CD4-positive, alpha-beta T cell treated with Interleukin-17A for 4 hours (primary cell): ENCODE data around the gene GET3.

ENCODE experiments used
- DNase-seq: peaks from one replicate; pipeline ENCODE4 v3.0.0-alpha.2; 2020; ENCODE audit warnings: mixed read lengths

GET3 gene

GRCh38 chr19:12782424-12783290, 45.4 kb downstream of the GET3 start:
- peak; percentile 96 for DNase-seq

- DNase-seq: peak; percentile 49
Observed at GRCh38 chr19:12783291-12783848, 46.1 kb downstream of the GET3 start.

GRCh38 chr19:12783849-12784393, 46.6 kb downstream of the GET3 start:
- peak; percentile 30 for DNase-seq

- peak; percentile 42 for DNase-seq
Observed at GRCh38 chr19:12784394-12784870, 47.1 kb downstream of the GET3 start.

GRCh38 chr19:12784871-12785430, 47.7 kb downstream of the GET3 start:
- peak; percentile 26 for DNase-seq

GRCh38 chr19:12785431-12786031, 48.2 kb downstream of the GET3 start:
- DNase-seq: no peak

GRCh38 chr19:12786141-12786870, 49.0 kb downstream of the GET3 start:
- DNase-seq: peak; percentile 30

- no peak for DNase-seq
Observed at GRCh38 chr19:12786952-12787351, 49.7 kb downstream of the GET3 start.

GRCh38 chr19:12787458-12787857, 50.2 kb downstream of the GET3 start:
- no peak for DNase-seq

- no peak for DNase-seq
Observed at GRCh38 chr19:12788042-12788681, 50.9 kb downstream of the GET3 start.

GRCh38 chr19:12788682-12789097, 51.4 kb downstream of the GET3 start:
- peak; percentile 37 for DNase-seq

GRCh38 chr19:12789098-12789903, 52.0 kb downstream of the GET3 start:
- peak; percentile 27 for DNase-seq

- peak; percentile 87 for DNase-seq
Observed at GRCh38 chr19:12789904-12790619, 52.8 kb downstream of the GET3 start.

- peak; percentile 16 for DNase-seq
Observed at GRCh38 chr19:12790628-12791344, 53.5 kb downstream of the GET3 start.

GRCh38 chr19:12791345-12792050, 54.2 kb downstream of the GET3 start, which contains the start of gene JUNB:
Gene JUNB (plus strand): TSS chr19:12791486. CDS start chr19:12791772, 286 bp downstream.
- peak; percentile 98 for DNase-seq

GRCh38 chr19:12792051-12792852, 55.0 kb downstream of the GET3 start:
- DNase-seq: peak; percentile 84

- peak; percentile 22 for DNase-seq
Observed at GRCh38 chr19:12792853-12793289, 55.6 kb downstream of the GET3 start.
